Kidney (tissue), 14 donors: Measurements from ENCODE around the gene CISD3. TPM values are rescaled to one million over a fixed set of nuclear protein-coding genes. Genes with fewer than 3 reads are reported as not detected.
"Not testable (repeated sequence)": the region's sequence is repeated elsewhere in the genome, so short reads cannot be mapped to it uniquely, and the experiment has no call there.

Experiments
- DNase-seq, 5 donors: peaks; one replicate each; pipeline ENCODE4 v3.0.0-alpha.2; 2013 to 2020
- FAIRE-seq: peaks from 2 replicates; lab custom pipeline; 2012; peaks lifted over from hg19 to GRCh38; lab: Jason Lieb, UNC
- H3K27ac ChIP-seq, 2 donors: one replicate each; pipeline ENCODE4 v1.7.0; 2013; ENCODE audit warnings: low read depth in 2 of 2, low read length in 2 of 2, inconsistent platforms in 1 of 2
- H3K27me3 ChIP-seq: one replicate; pipeline ENCODE4 v1.7.1; 2013; ENCODE audit warnings: low read length, inconsistent platforms; ENCODE audit not compliant: control insufficient read depth, insufficient read depth
- H3K36me3 ChIP-seq, 3 donors: one replicate each; pipeline versions ENCODE4 v1.7.0 to v1.7.1; 2013; ENCODE audit warnings: low read length in 3 of 3, control low read depth in 1 of 3, inconsistent platforms in 1 of 3; ENCODE audit not compliant: insufficient read depth in 3 of 3, control insufficient read depth in 2 of 3
- H3K4me1 ChIP-seq, 3 donors: one replicate each; pipeline versions ENCODE4 v1.7.0 to v1.7.1; 2013; ENCODE audit warnings: low read length in 3 of 3, inconsistent platforms in 1 of 3, low read depth in 1 of 3; ENCODE audit not compliant: control insufficient read depth in 2 of 3, insufficient read depth in 2 of 3
- H3K4me3 ChIP-seq, 3 donors: one replicate each; pipeline versions ENCODE4 v1.7.0 to v1.8.1; 2013; ENCODE audit warnings: low read length in 3 of 3, control low read depth in 1 of 3, inconsistent platforms in 1 of 3
- H3K9ac ChIP-seq, 3 donors: one replicate each; pipeline versions ENCODE4 v1.7.0 to v1.7.1; 2013; ENCODE audit warnings: low read length in 3 of 3, control low read depth in 1 of 3, inconsistent platforms in 1 of 3
- H3K9me3 ChIP-seq, 3 donors: one replicate each; pipeline versions ENCODE4 v1.7.0 to v1.7.1; 2013; ENCODE audit warnings: low read length in 3 of 3, control low read depth in 1 of 3, inconsistent platforms in 1 of 3; ENCODE audit not compliant: control insufficient read depth in 2 of 3, insufficient read depth in 1 of 3
- intact Hi-C: fragments of 100-400 bp; cut with DNase I; formaldehyde crosslinking; loops from one replicate; pipeline ENCODE4 v1.11.1; 2022
- polyA plus RNA-seq: library from polyadenylated mRNA; stranded (reverse); fragments of 350-450 nt; fragmentation: Illumina TruSeq; extraction: RNeasy Lipid Tissue Mini Kit (QIAGEN cat#74804); gene quantifications from one replicate; pipeline ENCODE4 v1.2.3, GENCODE V29; 2014; ENCODE audit warnings: low read depth, low replicate concordance; ENCODE audit not compliant: insufficient read depth
- total RNA-seq: library from RNA; stranded (reverse); fragmentation: NEBNext Ultra II Directional; extraction: Animal tissue kit (Norgen Biotek cat#: 25700); gene quantifications from one replicate; pipeline ENCODE4 v1.2.1, GENCODE V29; 2021
- TF ChIP-seq, protein P1 (sequence below): IDR thresholded peaks from 3 replicates; pipeline ENCODE4 v1.5.1; 2012; ENCODE audit warnings: mild to moderate bottlenecking, moderate library complexity, borderline replicate concordance; ENCODE audit not compliant: insufficient read depth; ENCODE audit errors: extremely low read depth
- donor health status: control.
- donor health status: control.
- donor health status: control.
- donor health status: control.
- donor health status: control.
- donor health status: DM: yes; HTN: yes; CAD: no.
- donor health status: Normal renal cell carcinoma (clear cell type).

CISD3 gene
- total and polyA plus RNA-seq, 2 donors from 2014 or later = 37.7 to 152 TPM

DNA sequence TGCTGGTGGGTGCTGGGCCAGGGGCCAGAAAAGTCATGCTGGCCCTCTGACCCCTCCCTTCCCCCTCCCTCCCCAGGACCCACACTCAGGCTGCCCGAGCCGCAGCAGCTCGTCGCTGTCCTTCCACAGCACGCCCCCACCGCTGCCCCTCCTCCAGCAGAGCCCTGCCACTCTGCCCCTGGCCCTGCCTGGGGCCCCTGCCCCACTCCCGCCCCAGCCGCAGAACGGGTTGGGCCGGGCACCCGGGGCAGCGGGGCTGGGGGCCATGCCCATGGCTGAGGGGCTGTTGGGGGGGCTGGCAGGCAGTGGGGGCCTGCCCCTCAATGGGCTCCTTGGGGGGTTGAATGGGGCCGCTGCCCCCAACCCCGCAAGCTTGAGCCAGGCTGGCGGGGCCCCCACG lies 8.3 kb upstream of the CISD3 start:
- Histone ChIP-seq H3K4me3 (no peak overlapping the region), H3K4me1 (no peaks in the 10 kb centered on the region), H3K27me3 (no peaks in the 10 kb centered on the region), H3K36me3 (peaks cover 2 to 29% (median 13%) of the 10 kb centered on the region in 3 donors), H3K9me3 (no peaks in the 10 kb centered on the region), H3K27ac (no peak overlapping the region), H3K9ac (no peak overlapping the region)
- peak in 1 of 5 donors; percentile 49 for DNase-seq
- TF ChIP-seq, protein P1, sequence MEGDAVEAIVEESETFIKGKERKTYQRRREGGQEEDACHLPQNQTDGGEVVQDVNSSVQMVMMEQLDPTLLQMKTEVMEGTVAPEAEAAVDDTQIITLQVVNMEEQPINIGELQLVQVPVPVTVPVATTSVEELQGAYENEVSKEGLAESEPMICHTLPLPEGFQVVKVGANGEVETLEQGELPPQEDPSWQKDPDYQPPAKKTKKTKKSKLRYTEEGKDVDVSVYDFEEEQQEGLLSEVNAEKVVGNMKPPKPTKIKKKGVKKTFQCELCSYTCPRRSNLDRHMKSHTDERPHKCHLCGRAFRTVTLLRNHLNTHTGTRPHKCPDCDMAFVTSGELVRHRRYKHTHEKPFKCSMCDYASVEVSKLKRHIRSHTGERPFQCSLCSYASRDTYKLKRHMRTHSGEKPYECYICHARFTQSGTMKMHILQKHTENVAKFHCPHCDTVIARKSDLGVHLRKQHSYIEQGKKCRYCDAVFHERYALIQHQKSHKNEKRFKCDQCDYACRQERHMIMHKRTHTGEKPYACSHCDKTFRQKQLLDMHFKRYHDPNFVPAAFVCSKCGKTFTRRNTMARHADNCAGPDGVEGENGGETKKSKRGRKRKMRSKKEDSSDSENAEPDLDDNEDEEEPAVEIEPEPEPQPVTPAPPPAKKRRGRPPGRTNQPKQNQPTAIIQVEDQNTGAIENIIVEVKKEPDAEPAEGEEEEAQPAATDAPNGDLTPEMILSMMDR = no peak
- intact Hi-C loops = no loop called here
- no peak for FAIRE-seq

DNA sequence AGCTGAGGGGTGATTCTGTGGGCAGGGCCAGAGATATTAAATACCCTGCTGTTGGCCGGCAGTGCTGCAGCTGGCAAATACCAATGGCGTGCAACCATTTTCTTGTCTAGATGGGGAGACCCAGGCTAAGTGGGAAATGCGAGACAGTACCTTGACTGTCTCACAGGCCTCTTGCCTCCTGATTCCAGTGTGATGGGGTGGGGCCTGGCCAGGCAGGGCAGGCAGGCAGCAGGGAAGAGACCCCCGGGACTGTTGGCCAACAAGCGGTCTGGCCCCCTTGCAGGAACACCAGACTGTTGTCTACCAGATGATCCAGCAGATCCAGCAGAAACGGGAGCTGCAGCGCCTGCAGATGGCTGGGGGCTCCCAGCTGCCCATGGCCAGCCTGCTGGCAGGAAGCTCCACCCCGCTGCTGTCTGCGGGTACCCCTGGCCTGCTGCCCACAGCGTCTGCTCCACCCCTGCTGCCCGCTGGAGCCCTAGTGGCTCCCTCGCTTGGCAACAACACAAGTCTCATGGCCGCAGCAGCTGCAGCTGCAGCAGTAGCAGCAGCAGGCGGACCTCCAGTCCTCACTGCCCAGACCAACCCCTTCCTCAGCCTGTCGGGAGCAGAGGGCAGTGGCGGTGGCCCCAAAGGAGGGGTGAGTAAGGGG lies 5.7 kb upstream of the CISD3 start:
- no peak for FAIRE-seq
- DNase-seq = no peak
- H3K27ac ChIP-seq = no peak overlapping the region
- H3K9me3 ChIP-seq = no peaks in the 10 kb centered on the region
- TF ChIP-seq, protein P1 = no peak
- intact Hi-C loops = no loop called here
- no peaks in the 10 kb centered on the region for H3K27me3 ChIP-seq
- H3K9ac ChIP-seq = no peak overlapping the region
- no peak overlapping the region for H3K4me3 ChIP-seq
- peaks cover 0 to 20% (median 6%) of the 10 kb centered on the region in 3 donors for H3K36me3 ChIP-seq
- H3K4me1 ChIP-seq = peaks cover 0 to 3% (median 0%) of the 10 kb centered on the region in 3 donors

DNA sequence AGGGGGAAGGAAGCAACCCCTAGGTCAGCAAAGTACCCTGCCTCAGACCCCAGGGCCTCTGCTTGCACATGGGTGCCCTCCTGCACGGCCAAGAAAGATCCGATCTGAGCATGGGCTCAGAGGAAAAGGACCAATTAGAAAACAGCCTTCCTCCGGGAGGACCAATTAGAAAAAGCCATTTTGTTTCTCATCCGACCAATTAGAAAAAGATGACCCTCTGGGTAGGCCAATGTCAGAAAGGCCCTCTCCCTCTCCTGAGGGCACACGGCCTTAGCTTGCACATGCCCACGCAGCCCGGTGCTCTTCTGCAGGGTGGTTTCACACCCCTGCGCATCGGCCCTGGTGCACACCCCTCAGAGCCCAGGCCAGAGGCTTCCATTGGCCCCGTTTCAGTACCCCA lies 5.1 kb upstream of the CISD3 start:
- H3K36me3 ChIP-seq = peaks cover 0 to 20% (median 6%) of the 10 kb centered on the region in 3 donors
- no peak overlapping the region for H3K4me3 ChIP-seq
- TF ChIP-seq, protein P1 = no peak
- no peak overlapping the region for H3K9ac ChIP-seq
- DNase-seq (no peak), FAIRE-seq (no peak)
- peaks cover 0 to 4% (median 0%) of the 10 kb centered on the region in 3 donors for H3K4me1 ChIP-seq
- no peaks in the 10 kb centered on the region for H3K27me3 ChIP-seq
- intact Hi-C loops = no loop called here
- no peaks in the 10 kb centered on the region for H3K9me3 ChIP-seq
- no peak overlapping the region for H3K27ac ChIP-seq

DNA sequence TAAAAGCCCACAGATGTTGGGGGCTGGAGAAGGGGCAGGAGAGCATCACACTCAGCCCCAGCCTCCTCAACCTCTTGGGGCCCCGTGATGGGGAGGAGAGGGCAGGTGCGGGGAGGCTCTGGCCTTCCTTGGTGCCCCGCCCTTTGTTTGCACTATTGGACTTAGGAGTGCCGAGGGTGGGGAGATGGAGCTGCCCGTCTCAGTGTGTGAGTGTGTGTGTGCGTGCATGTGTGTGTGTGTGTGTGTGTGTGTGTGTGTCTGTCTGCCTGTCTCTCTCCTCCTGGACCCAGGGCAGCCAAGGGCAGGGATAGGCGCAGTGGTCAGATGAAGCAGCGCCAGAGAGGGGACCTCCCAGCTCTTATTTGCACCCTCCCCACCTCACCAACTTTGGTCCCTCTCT lies 4.0 kb upstream of the CISD3 start:
- H3K36me3 ChIP-seq = peaks cover 0 to 15% (median 5%) of the 10 kb centered on the region in 3 donors
- H3K4me3 ChIP-seq, H3K4me1 ChIP-seq, H3K27me3 ChIP-seq, H3K9ac ChIP-seq, intact Hi-C loops, H3K9me3 ChIP-seq, FAIRE-seq, H3K27ac ChIP-seq, DNase-seq: not testable (repeated sequence)
